HG03432 (cell line): ENCODE data around the gene PDE4D.
"Not testable (repeated sequence)": the region's sequence is repeated elsewhere in the genome, so short reads cannot be mapped to it uniquely, and the experiment has no call there.

Experiments
- ATAC-seq: cut with Tn5 transposase; IDR thresholded peaks from one replicate; pipeline ENCODE4 v1.9.1; 2021; ENCODE audit warnings: mild to moderate bottlenecking, moderate library complexity; ENCODE audit not compliant: unreplicated experiment

The PDE4D gene

DNA sequence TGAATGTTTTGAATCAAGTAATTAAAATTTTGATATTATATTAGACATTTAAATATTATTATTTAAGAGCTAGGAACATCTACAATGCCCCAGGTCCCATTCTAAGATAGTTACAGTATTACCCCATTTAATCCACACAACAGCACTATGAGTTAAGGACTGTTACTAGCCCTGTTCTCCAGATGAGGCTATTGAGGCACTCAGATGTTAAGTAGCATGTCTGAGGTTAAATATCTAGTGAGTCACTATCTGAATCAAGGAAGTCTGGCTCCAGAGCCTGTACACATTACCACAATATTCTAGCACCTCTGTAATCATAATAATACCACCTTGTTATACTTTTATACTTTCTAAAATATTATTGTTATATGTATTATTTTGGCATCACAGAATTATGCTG, 304.6 kb downstream of the PDE4D start:
- ATAC-seq, result no peak

DNA sequence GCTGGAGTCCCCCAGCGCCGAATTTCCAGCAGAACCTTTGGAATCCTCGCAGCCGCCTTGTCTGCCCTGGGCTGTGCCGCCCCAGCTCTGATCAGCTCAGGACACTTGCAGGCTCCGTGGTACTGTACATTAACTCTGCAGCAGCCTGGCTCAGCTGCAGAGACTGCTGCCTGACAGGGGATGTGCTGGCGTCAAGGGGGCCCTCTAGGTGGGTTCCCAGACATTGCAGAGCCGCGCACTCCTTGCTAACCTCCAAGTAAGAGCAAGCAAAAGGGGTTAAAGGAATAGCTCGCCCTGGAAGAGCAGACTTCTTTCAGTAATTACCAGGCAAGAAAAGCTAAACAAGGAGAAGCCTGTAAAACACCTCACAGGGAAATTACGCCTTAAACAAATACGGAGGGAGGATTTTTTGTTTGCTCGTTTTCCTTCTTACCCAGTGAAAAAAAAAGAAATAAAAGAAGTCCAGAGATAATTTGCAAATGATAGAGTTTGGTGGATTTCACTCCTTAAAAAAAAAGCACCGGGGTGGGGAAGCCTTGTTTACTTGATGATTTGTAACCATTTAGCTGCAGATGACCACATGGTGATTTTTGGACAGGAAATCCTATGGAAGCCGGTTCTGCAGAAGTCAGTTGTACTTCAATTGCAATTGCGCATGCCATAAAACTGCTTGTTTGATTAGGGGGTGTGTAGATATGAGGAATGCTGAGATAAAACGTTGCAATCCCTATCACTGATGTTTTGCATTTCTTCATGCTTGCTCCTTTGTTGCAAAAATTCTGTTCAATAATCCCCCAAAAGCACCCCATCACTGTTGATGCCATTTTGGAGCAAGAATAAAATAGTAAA, 305.8 kb downstream of the PDE4D start:
- no peak for ATAC-seq

DNA sequence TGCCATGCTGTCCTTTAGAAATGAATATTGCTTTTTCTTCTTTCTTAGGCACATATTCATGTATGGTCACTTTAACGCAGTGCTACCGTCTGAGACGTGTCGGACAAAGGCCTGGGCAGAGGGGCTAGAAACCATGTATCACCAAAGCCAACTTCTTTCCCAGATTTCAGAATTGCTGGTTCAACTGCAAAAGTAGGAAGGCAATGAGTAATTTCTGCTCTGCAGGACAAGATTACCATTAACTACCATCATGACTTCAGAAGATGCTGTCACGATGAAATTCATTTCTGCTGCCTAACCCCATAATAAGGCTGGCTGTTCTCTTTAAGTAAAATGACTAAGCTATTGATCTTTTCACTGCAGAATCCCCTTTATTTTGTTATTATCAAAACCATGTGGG, 306.7 kb downstream of the PDE4D start:
- no peak for ATAC-seq

DNA sequence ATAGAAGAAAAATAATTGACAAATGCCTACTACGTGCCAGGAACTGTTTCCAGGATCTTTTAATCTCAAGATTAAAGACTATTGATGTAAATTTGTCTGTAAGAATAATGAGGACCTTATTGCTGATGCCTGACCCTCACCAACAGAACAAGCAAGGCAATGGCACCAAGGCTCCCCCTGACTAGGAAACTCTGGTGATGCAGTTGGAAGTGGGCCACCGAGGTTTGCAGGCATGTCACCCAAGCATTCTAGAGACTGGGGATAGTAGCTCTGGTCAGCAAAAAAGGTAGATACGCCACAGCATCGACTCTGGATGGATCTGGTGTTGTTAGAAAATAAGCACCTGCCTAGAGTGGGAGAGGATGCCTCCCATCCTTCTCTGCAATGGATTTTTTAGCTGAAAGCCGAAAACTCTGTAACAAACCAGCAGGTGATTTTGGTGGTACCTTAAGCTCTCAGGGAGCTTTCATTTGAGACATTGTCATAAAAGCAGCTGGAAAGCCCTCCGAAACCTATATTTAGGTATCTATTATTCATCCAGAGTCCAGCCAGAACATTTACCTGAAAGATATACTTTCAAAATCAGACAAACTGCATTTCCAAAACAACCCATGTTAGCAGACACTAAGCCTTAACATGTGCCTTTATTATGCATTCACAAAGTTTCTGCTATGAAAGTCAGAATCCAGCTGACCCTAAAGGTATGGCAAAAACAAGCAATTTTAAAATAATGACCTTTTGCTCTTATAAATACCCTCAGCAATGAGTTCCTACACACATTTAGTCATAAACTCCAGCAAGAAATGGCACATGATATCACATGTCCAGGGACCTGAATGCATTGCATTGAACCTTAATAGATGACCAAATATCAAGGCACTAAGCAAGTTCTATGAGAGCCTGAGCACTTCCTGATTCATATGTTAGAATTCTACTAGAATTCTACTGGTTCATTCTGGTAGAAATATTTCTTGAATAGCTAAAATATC, 308.4 kb downstream of the PDE4D start:
- ATAC-seq, result no peak

DNA sequence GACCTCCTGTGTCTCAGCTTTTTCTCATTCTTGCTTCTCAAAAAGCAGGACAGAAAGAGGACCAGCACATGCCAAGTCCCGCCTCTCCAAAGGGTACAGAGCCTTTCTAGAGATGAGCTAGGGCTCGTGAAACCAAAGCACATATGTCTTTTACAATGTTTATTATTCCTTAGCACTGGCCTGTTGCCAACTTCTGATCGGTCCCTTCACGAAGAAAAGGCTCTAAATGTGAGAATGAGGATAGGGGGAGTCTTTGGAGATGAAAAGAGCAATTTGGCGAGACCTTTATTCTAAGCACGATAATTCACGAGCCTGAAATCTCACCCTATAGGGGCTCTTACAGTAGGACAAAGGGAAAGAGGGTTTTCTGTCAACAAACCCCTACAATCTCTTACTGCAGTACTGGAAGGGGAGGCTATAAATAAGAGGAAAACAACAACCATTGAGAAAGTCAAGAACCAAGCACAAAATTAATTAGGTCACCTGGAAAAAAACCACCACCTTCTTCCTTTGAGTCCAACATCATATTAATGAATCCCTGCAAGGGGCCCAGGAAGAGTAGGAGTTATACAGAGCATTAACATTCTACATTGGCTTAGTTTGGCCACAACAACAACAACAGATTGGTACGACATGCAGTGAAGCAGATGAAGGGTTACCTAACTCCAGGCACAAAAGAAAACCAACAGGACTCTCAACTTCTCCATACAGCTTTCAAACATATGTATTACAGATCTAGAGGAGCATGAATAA, 309.5 kb downstream of the PDE4D start:
- no peak for ATAC-seq

DNA sequence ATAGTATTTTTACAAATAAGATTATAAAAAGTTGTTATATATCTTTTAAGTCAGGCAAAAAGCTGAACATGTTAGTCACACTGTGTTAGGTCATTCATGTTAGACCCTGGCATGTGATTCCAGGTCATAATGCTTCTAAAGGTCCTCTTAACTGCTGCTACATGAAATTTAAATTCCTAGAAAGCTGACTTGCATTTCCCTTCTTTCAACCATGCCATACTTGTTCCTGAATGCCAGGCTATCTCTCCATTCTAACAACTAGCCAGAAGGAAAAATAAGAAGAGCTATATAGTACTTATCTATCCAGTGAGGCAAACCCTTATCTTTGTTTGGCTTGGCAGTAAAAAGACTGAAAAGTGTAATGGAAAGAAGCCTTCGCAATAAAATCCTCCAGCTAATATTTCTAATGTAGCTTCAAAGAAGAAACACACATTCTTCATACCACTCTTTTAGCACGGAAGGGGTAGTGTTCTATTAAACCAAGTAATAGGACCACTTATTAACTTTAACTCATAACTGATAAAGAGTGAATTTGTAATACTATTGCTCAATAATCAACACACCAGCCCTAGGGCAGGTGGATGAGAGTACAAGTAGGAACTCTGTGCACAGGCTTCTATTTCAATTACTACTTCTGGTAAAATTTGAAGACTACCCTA, 310.2 kb downstream of the PDE4D start:
- no peak for ATAC-seq

DNA sequence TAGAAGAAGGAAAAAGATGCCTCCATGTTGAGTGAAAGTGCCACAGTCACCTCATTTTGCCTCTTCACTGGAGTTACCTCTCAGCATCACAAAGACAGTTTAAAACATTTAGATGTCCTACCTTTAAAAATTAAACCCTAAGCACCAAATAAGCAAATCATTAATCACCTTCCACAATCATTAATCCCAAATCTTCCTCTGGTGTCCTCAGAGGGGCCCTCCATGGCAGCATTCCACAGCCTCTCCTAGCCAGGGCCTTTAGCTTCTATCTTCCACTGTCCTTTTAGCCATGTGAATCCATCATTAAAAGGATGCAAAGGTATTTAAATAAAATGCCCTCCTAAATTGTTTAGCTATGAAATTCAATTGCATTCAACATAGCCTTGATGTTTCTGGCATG, 310.8 kb downstream of the PDE4D start:
- ATAC-seq, result no peak

DNA sequence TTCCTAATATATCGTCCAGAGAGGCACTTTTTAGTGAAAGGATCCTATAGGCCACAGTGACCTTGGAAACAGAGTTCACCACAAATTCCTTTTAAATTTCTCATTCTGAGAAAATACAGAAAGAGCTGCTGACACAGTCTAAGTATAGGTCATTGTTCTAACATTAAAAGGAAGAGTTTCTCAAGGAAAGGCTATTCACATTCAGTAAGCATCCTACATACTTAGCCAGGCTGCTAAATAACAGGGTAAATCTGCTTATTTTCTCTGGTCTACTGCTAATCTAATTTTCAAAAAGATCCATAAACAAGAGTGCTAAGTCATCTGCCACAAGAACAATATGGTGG, 313.7 kb downstream of the PDE4D start:
- no peak for ATAC-seq

DNA sequence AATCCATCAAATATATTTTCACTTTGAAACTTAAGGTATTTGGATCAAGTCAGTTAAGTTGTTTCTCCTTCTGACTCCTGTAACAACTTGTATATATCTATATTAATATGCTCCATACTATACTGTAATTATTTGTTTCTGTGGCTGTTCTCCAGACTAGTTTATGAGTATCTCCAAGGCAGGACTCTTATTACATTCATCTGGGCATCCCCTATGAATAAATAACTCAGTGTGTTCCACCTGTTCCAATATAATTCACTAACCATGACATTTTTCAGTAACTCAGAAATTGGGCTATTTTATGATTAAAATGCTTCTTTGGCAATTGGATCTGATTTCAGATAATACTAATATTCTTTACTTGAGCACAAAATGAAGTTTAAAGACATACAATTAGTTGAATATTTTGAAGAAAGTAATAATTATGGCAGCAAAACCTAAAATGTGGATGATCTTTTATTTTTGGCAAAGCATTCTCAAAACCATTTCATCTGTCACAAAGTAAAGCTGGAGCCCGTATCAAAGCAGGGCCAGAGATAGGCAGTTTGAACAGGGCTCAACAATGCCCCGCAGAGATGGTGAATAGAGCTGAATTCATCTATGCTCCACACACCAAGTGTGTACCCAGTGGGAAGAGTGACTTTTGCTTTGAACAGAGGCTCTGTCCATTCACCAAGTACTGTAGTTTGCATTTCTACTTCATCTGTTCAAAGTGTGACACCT, 314.3 kb downstream of the PDE4D start:
- ATAC-seq, result no peak

DNA sequence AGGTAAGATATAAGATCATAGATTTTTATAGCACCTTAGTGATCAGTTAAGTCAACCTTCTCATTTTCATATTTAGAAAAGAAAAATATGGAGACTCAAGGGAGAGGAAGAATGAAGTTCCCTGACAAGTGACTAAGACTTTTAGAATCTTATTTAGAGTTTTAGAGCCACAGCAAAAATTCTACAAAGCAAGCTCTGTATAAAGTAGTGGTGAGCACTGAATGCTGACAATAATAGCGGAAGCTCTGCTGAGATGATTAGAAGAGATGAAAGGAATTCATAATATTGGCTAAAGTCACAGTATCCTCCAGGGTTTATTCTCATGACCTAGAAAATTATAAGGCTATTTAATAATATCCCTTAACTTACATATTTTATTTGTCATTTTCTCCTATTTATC, 316.0 kb downstream of the PDE4D start:
- ATAC-seq, result no peak

DNA sequence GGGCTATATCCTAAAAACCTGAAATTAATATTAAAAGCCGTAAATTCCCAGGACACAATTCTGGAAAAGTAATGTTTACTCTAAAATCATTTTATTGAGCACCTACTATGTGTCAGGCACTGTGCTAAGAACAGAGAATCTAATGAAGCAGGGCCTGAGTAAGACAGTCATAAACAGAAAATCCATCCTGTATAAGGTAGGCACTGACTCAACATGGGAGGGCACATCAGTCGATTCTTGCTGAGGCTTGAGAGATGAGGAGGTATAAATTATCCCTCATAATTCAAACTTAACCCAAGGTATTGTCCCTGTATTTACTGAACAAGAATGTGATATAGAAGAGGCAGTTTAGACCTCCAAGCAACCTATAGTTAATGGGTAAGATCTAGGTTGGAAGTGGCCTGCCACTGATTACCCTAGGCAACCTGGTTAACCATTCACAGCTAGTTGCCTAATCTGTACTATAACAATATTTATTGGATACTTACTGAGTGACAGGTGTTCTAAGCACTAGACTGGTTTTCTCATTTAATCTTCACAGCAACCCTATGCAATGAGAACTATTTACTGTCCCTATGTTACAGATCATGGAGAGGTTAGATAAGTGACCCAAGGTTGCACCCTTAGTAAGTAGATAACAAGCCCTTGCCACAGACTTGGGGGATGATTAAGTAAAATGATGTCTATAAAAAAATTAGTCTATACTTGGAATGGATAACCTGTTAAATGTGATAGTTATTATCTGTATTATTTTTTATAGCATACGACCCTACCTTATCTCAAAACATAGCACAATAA, 317.7 kb downstream of the PDE4D start:
- ATAC-seq, result no peak

DNA sequence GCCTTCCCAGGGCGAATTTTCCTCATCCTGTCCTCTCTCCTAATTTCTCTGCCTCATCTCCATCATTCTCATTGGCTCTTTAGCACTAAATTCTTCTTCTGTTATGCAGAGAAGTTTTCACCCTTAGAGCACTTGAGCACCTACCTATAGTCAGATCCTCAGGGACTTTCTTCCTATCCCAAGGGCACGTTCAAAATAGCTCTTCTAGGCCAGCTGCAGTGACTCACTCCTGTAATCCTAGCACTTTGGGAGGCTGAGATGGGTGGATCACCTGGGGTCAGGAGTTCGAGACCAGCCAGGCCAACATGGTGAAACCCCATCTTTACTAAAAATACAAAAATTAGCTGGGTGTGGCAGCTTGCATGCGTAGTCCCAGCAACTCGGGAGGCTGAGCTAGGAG, 320.0 kb downstream of the PDE4D start:
- ATAC-seq, result not testable (repeated sequence)

DNA sequence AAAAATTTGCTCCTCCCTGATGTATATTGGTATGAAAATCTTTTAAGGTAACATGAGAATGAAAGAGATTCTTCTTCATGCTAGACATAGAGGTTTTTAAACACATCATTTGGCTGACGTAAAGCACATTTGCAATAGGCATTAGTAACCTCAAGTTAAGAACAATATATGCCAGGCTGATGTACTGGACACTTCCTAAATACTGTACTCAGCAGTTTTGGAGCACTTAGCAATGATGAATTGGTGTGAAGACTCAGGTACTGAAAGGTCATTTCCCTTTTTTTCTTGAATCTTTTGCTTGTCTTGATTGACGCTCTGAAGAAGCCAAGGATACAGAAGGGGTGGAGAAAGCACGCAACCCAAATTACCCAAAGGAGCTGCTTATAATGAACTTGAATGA, 322.5 kb downstream of the PDE4D start:
- no peak for ATAC-seq

DNA sequence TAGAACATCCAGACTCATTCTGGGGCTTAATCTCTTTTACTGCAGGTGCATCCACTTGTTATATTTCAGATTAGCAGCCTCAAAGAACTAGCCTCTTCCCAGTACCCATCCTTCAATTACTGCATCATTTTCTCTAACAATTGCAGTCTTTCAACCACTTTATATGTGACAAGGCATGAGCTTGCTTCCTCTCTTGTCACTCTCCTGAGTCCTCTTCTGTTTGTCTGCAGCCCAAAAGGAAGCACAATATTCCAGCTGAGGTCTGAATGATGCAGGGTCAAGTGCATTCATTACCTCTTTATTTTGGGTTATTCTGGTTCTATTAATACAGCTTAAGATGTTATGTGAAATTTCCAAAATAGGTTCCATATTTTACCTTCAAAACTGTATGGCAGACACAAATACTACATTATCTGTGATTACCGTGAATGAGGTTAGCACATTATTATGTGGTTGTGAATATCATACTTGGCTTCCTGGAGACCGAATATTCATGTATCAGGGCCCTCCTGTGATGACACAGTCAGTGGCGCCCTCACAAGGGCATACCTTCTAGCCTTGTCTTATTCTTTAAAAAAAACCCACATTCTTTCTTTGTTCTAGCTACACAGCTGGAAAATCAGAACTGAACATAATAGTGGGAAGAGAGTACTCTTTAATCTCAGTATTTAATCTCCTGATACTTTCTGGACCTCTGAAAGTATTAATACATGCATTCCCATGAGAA, 323.8 kb downstream of the PDE4D start:
- ATAC-seq, result no peak

DNA sequence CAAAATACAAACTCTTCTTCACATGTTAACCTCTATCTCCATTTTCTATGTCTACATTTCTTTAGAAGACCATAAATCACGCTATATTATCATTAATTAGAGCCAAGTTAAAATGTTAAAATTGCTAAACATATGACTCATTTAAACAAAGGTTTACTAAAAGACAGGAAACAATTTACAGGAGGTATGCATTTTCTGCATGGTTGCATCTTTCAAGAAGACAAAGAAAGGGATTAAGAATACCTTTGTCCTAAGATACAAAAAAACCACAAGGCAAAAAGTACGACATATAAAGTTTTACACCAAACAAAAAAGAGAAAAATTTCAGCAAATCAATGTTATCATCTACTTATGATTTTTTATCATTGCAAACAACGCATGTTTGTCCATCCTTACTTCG, 324.4 kb downstream of the PDE4D start:
- no peak for ATAC-seq

DNA sequence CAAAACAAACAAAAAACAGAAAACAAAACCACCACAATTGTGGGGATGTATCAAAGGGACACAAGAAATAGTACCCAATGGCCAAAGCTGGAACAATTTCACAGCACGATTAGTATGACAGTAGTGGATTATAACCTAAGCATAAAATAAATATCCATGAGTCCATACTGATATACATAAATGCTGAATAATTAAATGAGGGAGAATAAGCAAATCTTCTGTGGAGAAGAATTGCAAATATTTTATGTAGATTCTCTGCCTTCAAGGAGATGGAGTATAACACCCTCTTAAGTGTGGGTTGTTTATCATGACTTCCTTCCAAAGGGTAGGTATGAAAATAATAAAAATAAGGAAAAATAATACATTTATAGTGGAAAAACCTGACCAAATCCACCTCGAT, 325.4 kb downstream of the PDE4D start:
- ATAC-seq, result no peak

DNA sequence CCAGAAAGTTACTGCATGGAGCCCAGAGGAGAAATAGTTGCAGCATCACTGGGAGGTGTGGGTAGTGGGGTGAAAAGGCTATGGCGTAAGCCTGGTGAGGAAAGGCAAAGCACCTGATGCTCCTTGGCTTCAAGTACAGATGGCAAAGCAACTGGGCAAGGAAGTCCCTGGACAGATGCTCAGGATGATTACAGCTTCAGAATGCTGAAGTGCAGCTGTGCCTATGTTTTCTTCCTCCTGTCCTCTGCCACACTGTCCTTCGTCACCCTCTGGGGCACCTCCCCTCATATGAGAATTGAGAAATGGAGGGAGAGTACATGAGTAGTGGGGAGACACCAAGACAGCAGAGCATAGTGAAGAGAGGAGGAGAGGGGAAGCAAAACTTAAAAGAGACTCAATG, 328.0 kb downstream of the PDE4D start:
- ATAC-seq, result no peak

DNA sequence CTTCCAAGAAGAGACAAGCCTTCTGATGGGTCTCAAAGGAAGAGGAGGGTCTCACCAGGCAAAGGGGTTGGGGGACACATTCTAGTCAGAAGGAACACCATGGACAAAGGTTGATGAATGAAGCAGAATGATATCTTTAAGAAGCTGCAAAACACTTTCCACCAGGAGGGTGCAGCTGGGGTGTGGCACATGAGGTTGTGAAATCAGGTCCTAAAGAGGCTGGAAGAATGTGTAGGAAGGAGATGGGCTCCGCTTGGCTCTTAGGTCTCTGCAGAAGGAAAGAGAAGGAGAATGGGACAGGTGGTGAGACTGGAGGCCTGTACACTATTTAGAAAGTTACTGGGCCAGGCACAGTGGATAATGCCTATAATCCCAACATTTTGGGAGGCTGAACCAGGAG, 328.6 kb downstream of the PDE4D start:
- no peak for ATAC-seq
